Measurements from ENCODE around the gene STAMBPL1. TPM values are rescaled to one million over a fixed set of nuclear protein-coding genes. Genes with fewer than 3 reads are reported as not detected.
"Not testable (repeated sequence)": the region's sequence is repeated elsewhere in the genome, so short reads cannot be mapped to it uniquely, and the experiment has no call there.

STAMBPL1 gene
- 8.6 TPM for total RNA-seq

DNA sequence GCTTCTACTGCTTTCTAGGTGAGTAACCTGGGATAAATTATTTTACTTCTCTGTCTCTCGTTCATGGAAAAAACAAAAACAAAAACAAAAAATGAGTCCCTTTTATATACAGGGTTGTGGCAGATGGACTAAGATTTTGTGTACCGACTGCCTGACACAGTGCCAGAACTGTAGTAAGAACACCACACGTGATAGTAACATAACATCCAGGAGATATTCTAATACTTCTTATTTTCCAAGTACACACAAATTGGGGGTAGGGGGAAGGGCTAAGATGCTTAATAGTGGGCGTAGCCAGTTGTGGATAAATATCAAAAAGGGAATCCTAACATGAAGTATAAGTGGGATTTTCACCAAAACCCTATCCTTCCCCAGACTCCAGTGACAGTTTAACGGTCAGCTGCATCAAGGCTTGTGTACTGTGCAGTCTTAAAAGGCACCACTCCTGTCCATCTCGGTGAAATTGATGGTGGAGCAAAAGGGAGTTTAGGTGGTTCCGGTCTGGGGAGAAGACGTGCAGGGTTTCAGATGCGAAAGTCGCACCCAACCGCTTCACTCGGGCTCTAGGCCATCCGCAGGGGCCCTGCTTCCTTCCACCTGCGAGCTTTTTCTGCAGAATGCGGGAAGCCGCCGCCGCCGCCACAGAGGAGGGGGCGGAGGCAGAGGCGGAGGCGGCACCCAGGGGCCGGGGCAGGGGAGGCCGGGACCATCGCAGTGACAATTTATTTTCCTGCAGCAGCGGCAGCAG lies at the start of gene STAMBPL1:
Gene STAMBPL1 (plus strand): TSS at position 712 of the 748 bp plus-strand sequence. CDS start 21,464 bp downstream, outside the sequence.
- peak; percentile 13 to 24 for DNase-seq (ENCODE audit: low spot score in 2 of 2)

DNA sequence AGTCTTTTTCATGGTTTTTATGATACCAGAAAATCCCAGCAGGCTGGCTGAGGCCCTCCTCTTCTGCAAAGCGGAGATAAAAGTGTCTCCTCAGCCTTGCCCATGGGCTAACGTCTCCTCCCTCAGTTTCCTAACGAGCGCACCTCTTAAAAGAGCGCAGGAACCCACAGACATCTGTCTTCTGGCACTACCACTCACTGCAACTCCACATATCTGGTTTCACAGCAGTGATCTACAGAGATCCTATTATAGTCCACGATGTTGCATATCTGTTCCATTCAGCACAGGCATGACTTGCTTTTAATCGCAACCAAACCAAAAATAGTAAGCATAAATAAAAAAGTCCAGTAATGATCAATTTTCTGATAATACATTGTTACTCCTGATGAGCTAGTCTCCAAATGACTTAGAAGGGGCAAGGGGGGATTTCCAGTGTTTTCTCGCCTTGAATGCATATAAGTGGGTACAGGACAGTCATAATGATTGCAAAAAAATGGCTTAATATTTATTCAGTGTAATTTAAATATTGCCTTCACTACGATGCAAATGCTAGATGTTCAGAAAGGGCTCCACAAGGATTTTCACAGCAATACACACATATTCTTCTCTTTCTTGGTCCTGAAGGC lies 49.3 kb upstream of the STAMBPL1 start:
- FAIRE-seq: no peak
- DNase-seq (ENCODE audit: low spot score in 2 of 2): no peak

More for the DNA sequence above, at the start of gene STAMBPL1:
- no peak for FAIRE-seq

DNA sequence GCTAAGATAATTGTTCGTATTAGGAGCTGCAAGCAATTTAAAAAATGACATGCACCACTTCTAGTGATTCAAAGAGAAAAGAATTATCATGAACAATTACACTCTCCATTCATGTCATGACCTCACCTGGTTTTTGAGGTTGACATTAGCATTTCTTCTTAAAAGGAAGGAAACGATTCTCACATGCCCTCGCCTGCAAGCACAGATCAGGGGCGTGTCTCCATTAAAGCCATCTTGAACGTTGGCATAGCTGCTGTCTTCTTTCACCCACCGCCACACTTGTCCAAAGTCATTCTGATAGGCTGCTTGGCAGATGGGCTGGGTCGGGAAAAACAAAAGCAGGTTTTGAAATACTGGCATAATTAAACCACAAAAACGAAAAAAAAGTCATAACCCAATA lies 48.3 kb upstream of the STAMBPL1 start:
- no peak for DNase-seq (ENCODE audit: low spot score in 2 of 2)
- FAIRE-seq: no peak

DNA sequence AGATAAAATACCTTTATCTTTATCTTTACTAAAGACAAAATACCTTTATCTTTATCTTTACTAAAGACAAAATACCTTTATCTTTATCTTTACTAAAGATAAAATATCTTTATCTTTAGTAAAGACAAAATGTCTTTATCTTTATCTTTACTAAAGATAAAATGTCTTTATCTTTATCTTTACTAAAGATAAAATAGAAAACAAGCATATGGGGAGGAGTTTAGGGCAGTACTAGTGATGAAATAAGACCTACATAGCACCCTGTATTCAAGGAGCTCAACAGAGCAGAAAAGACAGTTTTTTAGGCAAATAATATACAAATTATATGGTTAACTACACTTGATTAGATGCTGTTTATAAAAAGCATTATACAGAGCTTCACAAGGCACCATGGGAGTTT lies 47.7 kb upstream of the STAMBPL1 start:
- FAIRE-seq (peak; percentile 67), DNase-seq (ENCODE audit: low spot score in 2 of 2) (no peak)

DNA sequence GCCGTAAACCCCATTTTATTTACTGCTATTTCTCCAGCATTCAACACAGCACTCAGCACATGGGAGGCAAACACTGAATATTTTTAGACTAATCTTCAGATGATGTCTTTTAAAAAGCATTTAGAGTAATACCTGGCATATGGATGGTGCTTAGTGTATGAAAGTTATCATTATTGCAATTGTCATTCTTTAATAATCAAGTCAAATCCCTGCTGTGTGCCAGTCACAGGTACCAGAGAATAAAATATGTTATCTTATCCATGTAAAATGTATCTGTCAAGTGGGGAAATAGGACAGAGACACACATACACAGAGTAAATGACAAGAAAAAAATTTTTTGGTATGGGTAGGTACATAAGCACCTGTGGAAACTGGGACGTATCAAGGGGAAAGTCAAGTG lies 46.9 kb upstream of the STAMBPL1 start:
- DNase-seq (ENCODE audit: low spot score in 2 of 2) (no peak), FAIRE-seq (no peak)

DNA sequence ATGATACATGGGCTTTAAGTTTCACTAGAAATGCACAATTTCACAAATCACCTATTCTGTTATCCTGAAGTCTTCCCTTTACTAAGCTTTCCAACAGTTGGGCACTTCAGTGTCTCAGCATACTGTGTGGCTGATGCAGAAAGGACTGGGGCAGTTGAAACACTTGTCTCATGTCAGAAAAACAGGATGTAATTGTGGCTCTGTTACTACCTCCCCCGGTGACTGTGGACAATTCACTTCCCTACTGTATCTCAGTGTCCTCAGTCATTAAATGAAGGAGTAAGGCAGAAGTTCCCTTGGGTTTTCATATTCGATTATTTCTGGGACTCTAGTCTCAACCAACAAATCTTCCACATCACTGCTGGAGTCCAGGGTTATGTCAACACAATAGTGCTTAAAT lies 46.3 kb upstream of the STAMBPL1 start:
- FAIRE-seq (no peak), DNase-seq (ENCODE audit: low spot score in 2 of 2) (no peak)

DNA sequence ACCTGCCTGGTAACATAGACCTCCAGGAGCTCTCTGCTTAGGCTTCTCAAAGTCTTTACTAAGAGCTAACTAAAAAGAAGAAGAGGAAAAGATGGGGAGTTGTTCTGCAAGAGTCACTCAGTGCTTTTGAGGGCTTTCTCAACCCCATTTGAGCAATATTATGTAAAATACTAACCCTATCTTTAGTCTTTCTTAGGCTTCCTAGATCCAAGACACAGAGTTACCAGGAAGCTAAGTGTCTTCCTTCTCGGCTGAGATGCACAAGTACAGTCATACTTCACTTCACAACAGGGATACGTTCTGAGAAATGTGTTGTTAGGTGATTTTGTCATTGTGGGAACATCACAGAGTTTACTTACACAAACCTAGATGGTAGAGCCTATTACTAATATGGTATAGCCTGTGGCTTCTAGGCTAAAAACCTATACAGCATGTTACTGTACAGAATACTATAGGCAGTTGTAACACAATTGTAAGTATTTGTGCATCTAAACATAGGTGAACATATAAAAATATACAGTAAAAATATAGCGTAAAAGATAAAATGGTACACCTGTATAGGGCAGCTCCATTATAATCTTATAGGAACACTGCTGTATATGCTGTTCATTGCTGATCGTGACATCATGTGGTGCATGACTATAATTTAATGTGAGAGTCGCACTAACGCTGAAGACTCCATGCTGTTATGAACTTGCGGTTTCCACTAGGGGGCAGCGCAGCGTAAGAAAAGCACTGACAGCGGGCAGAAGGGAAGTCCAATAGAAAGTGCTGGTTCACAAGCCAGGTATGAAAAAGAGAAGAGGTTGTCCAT lies 44.7 kb upstream of the STAMBPL1 start:
- FAIRE-seq (peak; percentile 79), DNase-seq (ENCODE audit: low spot score in 2 of 2) (peak; percentile 8 to 41)

DNA sequence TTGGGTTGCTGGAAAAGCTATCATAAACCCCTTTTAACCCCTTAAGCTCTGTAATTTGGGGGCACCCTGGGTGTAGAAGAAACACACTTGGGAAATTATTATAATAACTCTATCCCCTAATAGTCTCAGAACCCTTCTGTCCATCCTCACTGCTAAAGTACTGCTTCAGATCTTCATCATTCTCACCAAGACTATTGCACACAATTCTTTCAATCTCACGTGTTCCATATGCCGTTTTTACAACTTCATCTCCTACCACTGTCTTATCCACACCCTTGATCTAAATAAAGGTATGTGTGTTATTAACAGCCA lies 44.2 kb upstream of the STAMBPL1 start:
- no peak for FAIRE-seq

DNA sequence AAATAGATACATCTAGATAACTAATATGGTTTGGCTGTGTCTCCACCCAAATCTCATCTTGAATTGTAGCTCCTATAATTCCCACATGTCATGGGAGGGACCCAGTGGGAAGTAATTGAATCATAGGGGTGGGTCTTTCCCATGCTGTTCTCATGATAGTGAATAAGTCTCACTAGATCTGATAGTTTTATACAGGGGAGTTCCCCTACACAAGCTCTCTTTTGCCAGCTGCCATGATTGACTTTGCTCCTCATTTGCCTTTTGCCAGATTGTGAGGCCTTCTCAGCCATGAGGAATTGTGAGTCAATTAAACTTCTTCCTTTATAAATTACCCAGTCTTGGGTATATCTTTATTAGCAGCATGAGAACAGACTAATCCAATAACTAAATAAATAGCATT lies 42.4 kb upstream of the STAMBPL1 start:
- not testable (repeated sequence) for DNase-seq (ENCODE audit: low spot score in 2 of 2); FAIRE-seq

More for the DNA sequence above, 44.2 kb upstream of the STAMBPL1 start:
- DNase-seq (ENCODE audit: low spot score in 2 of 2): no peak

DNA sequence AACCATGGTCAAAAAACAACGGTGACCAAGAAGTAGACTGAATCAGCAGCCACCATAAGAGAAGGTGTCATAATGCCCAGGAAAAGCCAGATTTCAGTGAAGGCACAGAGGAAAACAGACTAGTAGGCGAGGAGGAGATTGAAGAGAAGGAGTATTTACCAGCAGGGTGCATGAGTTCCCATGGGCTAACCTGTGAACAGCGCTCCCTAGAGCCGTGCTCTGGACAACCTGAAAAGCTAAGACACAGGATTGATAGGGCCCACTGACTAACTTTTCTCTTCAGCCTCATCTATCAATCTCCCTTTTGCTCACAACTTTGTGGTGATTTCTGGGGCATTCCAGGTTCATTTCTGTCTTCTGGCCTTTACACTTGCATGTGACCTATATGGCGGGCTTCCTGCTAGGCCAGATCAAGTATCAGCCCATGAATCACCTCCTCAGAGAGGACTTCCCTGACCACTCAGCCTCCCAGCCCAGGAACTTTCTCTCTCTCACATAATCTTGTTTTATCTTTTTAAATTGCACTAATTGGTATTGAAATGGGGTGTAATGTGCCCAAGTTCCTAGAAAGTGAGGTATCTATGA lies 41.2 kb upstream of the STAMBPL1 start:
- DNase-seq (ENCODE audit: low spot score in 2 of 2) (no peak), FAIRE-seq (no peak)

DNA sequence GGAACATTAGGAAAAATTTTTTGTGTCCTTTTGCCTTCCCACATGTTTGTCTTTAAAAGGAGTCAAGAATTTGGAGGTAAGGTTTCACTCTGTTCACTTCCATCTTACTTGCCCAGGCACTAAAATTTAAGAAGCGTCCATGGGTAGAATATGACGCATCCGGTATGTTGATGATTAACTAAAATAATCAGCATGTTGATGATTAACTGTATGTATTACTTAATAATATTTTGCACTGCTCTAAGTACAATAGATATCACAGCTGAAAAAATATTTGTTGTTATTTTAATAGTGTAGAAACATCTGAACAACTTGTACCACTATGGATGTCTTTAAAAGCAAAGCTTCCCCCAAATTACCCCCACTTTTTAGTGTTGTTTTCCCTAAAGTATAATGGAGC lies 39.9 kb upstream of the STAMBPL1 start:
- FAIRE-seq: no peak
- no peak for DNase-seq (ENCODE audit: low spot score in 2 of 2)

DNA sequence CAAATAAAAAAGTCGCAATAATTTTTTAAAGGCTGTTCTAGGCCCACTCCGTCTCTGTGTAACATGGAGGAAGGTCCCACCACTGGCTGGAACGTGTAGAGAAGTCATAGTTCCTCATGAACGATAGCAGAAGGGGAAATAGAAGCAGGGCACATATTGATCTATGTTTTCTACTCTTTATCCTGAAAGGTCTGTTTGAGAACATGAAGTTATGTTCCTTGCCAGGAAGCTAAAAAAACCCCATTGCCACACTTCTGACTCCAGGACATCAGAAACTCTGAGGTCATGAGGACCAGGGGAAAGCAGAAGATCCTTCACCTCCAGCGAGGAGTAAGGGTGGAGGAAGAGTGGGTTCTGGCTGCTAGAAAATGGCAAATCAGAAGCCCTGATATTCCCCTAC lies 39.2 kb upstream of the STAMBPL1 start:
- FAIRE-seq (no peak), DNase-seq (ENCODE audit: low spot score in 2 of 2) (no peak)

DNA sequence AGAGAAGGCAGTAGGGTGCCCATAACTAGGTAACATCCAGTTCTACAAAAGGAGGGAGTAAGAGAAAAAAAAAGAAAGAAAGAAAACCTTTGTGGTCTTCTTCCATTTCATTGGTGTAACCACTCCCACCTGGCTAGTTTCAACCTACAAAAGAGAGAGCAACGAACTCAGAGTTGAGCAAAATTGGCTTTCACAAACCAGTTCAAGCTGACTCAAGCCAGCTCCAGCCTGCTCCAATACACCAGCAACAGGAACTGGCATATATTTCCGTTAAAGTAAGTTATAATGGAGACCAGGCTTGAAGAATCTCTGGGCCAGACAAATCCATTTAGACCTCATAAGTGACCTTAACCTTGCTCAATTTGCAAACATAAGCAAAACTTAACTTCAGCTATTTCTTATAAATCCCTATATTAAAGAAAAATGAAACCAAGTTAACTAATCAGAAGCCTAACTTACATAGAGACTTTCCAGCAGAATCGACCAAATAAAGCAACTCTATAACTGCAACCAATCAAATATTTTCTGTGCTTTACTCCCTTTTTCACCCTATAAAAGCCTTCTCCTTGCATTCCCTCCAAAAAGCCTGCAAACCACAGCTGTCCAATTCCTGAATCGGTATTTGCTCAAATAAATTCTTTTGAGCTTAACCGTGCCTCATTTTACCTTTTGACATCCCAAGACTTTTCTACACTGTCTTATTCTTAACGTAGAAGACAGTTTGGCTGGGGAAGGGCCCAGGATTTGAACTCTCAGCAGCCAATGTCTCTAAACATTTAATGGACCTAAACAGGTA lies 38.5 kb upstream of the STAMBPL1 start:
- FAIRE-seq (no peak), DNase-seq (ENCODE audit: low spot score in 2 of 2) (no peak)

DNA sequence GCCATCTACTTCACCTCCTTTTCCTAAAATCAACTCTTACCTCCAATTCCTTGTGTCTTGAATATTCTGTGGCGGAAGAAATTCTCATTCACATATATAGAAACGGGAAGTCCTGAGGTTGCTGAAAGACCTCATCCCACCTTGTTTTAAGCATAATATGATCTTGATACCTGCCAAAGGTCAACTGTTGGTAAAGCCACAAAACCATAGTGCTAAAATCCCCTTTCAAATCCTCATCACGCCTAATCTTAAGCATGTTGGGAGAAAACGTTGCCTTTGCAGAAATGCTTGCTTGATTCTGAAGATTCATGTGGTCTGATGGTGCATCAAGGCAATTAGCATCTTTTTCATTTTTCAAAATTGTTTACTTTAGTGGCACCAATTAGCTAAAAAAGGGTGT lies 36.9 kb upstream of the STAMBPL1 start:
- DNase-seq (ENCODE audit: low spot score in 2 of 2) (no peak), FAIRE-seq (no peak)

DNA sequence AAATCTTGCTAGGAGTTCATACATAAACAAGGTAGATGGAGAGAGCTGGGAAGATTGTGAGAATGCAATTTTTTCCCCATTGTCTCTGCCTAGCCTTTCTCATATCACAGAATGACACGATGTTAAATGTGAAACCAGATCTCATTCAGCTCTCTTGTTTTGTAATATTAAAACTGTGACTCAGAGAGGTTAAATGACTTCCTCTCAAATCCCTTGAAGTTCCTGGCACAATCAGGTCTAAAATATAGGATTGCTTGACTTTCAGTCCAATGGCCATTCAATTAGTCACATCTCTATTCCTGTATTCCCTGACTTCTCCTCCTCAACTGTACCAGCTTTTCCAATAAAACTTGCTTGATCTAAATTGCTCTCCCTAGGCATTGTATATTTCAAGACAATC lies 31.5 kb upstream of the STAMBPL1 start:
- FAIRE-seq: no peak
- DNase-seq (ENCODE audit: low spot score in 2 of 2): no peak

DNA sequence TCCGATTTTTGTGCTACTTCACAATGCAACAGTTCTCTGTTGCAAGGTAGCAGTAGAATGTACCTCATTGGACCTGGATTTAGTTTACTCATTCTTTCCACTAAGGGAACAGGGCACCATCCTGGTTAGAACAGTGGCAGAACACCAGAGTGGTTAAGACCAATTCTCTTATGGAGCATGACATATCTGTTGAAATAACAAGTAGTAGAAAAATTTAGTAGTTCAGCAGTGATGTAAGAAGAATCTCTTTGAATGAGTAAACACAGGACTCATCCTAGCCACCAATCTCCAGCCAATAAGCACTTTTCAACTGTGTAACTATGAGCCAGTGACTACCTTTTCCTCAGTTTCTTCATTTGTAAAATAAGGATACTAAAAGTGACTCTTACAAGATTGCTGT lies 30.8 kb upstream of the STAMBPL1 start:
- DNase-seq (ENCODE audit: low spot score in 2 of 2) (no peak), FAIRE-seq (no peak)

DNA sequence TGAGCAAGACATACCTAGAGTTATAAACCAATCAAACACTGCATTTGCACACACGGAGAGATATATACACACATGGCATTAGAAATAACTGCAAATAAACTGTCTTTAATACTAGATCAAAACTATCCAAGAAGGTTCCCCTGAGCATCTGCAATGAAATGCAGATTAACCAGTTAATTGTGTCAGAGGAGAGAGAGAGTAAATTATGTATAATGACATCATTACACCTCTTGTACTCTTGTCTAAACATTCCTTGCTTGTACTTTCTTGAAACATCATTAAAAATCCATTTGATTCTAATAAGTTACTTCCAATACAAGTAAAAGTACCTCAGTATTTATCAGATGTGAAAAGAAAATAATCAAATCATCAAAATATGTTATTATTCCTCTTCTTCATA lies 29.3 kb upstream of the STAMBPL1 start:
- DNase-seq (ENCODE audit: low spot score in 2 of 2): no peak
- FAIRE-seq: no peak

DNA sequence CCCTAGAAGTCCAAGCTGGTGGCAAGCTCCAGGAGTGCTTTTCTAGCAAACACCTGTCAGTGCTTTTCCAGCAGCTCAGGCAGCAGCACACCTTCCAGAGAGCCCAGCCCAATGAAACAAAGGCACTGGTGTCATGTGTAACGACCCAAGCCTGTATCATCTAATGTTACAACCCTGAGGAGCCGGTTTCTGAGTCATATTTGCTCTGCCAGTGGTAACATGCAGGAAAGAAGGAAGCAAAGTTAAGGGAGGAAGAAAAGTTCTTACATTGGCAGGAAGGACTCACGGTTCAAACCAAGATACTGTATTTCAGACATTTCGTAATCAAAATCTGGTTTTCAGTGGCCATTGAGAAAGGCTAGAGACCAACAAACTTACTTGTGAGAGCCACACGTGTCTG lies 28.3 kb upstream of the STAMBPL1 start, which contains the start of gene ANKRD22:
Gene ANKRD22 (minus strand): TSS at position 139 of the 400 bp plus-strand sequence. CDS start 237 bp downstream, outside the sequence.
- DNase-seq (ENCODE audit: low spot score in 2 of 2) (no peak), FAIRE-seq (no peak)

DNA sequence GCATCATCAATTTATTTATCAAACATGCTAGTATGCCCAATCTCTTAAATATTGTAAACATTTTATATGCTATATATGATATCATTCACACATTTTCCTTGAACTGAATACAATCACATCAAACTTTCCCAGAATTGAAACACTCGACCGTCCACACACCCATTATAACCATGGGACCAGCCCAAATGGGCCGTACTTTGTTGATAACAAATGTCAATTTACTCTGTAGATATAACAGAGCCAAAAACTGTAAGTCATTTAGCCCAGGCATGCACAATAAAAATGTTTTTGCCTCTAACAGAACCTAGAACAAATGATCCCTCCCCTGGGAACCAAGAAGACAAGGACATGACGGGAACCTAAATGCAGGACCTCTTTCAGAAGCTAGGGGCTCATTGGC lies 27.7 kb upstream of the STAMBPL1 start:
- FAIRE-seq: no peak
- no peak for DNase-seq (ENCODE audit: low spot score in 2 of 2)

All from frontal cortex (tissue), 4 donors.